ENCODE measurements around the gene ZNF212.
"Not testable (repeated sequence)": the region's sequence is repeated elsewhere in the genome, so short reads cannot be mapped to it uniquely, and the experiment has no call there.

Gene ZNF212

DNA sequence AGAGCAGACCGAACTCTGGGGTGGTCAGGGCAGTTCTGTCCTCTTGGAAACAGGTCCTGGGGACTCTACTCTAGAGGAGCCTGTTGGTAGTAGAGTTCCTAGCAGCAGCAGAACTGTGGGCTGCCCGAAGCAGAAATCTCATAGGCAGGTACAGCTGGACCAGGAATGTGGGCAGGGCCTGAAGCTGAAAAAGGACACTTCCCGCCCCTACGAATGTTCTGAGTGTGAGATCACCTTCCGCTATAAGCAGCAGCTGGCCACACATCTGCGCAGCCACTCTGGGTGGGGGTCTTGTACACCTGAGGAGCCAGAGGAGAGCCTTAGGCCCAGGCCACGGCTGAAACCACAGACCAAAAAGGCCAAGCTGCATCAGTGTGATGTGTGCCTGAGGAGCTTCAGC, 14.2 kb downstream of the ZNF212 start:
- no peak for DNase-seq (ENCODE audit: low spot score)

DNA sequence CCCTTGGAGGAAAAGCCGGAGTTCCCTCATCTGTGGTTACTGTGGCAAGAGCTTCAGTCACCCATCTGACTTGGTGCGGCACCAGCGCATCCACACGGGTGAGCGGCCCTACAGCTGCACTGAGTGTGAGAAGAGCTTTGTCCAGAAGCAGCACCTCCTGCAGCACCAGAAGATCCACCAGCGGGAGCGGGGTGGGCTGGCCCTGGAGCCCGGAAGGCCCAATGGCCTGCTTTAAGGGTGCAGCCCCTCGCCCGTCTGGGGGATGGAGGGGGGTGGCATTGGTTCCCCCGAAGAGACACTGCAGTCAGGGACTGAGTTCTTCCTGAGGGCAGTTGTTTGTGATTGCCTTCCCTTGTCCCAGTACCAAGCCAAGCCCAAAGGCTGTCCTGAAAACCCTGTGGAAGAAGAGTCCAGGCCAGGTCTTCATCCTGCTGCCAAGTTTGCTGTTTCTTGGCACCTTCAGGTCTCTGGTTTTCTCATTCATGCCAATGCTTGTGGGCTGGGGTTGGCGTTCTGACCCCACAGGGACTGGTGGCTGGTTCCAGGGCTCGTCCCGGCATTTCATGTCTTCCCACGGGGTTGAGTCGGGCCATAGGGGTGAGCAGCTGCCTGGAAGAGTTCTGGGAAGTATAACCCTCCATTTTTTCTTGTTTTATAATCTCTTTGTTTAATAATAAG, 14.9 kb downstream of the ZNF212 start:
- DNase-seq (ENCODE audit: low spot score): no peak

DNA sequence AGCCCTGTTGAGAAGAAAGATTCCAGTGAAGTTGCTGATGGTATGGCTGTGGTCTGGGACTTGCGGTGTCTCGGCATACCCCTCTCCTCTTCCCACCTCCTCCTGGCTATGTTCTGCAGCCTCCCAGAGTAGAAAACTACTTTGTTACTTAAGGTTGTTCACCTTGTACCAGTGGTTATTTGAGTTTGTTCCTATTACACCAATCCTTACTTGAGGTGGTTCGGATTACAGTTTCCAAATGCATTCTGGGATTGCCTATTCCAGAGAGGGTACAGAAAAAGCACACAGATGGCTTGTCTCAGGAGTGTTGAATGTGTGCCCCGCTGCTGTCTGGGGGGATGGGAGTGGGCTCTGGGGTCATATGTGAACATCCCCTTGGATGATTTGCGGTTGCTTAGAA, 15.7 kb downstream of the ZNF212 start:
- DNase-seq (ENCODE audit: low spot score): no peak

DNA sequence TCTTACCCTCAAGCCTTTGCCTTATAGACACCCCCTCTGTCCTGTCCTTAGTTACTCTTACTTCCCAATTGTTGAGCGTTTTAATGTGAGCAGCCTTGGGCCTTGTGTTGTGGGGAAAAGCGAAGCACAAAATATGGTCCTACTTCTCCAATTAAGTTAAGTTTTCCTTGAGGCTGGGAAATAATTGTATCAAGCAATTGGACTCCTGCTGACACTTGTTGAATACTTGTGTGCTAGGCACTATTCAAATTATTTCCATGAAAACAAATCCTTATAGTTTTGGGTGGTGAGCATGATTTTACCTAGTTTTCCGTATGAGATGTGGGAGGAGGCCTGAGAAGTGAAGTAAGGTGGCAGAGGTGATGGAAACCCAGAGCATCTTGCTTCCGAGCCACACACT, 17.1 kb downstream of the ZNF212 start:
- no peak for DNase-seq (ENCODE audit: low spot score)

DNA sequence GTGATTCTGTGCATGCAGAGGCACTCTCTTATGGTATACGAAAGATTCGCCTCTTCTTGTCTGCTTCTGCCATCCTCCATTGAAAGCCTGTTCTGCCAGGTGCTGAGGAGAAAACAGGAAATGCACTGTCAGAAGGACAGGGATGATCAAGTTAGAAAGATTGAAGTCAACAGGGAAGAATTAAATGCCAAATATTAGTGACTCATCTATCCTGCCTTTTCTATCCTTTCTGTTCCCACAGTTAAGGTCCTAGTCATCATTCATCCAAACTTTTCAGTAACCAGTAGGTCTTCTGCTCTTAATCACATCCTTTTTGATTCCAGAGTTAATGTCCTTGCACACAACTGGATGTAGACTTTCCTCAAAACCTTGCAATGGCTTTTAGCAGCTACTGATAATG, 17.7 kb downstream of the ZNF212 start:
- no peak for DNase-seq (ENCODE audit: low spot score)

DNA sequence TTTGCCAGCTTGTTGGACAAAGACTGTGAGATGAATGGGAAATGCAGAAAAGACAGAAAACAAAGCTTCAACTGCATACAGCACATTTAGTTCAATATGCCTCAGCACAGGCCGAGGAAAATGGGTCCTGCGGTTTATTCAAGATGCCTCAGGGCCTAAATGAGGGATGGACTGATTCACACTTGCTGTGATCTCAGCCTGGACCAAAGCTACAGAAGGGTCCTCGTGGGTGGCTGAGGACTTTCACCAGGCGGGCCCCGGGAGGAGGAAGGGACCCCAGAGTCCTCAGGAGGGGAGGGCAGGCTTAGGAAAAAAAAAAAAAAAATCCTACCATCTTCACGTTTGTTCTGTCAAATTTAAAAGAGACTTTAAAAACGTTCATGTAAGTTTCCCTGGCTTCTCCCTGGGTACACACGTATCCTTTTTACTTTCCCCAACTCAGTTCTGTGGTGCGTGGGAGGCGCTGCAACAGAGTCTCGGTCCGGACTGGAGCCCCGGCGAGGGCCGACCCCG, 21.9 kb downstream of the ZNF212 start:
- DNase-seq (ENCODE audit: low spot score): peak; percentile 50

DNA sequence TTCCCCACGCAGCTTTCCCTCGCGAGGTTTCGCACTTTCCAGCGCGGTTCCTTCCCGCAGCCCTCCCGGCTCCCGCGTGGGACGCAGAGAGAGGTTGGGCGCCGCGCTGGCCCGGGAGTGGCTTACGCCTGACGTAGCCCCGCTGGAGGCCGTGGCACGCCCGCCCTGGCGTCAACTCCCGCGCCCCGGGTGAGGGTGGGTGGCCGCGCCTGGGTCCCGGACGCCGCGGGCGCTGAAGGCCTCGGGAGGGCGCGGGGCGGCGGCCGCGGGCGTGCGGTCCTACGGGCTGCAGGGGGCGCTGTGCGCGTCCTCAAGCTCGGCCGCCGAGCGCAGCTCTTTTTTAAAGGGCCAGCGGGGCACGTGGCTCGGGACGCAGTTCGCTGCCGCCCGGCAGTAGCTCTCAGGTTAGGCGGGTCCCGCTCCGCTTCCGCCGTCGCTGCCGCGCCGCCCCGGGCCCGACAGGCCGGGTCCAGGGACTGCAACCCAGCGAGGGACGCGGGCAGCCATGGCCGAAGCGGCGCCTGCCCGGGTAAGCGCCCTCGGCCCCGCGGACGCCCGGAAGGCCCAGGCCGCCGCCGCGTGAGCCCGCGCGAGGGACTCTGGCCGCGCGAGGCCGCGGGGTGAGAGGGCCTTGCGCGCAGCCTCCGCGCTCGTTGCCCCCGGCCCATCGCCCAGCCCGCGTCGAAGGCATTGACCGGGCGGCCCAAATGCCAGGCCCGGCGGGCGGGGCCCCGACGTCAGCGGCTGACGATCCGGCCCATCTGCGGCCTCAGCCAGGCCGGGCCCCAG, 22.6 kb downstream of the ZNF212 start, which contains the start of gene ZNF783:
Gene ZNF783, plus strand, starts transcription at position 368 of the 789 bp plus-strand sequence. Its CDS starts 138 bp downstream, at position 506.
- peak; percentile 96 for DNase-seq (ENCODE audit: low spot score)

DNA sequence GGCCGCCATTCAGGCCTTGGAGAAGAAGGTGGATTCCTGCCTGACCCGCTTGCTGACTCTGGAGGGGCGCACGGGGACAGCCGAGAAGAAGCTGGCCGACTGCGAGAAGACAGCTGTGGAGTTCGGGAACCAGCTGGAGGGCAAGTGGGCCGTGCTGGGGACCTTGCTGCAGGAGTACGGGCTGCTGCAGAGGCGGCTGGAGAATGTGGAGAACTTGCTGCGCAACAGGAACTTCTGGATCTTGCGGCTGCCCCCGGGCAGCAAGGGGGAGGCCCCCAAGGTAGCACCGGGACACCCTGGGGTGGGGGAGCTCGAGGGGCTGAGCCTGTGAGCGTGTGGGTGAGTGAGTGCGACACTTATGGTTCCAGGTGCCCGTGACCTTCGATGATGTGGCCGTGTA, 27.0 kb downstream of the ZNF212 start:
- DNase-seq (ENCODE audit: low spot score): no peak

DNA sequence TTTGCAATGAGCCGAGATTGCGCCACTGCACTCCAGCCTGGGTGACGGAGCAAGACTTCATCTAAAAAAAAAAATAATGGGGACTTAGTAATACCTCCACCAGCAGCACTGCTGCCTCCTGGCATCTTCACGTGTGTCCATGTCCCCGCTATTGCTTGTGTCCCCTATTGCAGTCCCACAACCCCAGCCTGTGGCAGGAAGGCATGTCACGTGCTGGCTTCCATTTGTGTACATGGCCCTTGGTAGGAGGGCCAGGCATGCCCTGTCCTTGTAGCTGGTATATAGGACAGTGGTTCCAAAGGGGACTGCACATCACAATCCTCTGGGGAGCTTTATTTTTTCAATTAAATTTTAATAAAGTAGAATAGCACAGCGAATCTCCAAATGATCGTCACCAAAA, 28.3 kb downstream of the ZNF212 start:
- DNase-seq (ENCODE audit: low spot score): no peak

DNA sequence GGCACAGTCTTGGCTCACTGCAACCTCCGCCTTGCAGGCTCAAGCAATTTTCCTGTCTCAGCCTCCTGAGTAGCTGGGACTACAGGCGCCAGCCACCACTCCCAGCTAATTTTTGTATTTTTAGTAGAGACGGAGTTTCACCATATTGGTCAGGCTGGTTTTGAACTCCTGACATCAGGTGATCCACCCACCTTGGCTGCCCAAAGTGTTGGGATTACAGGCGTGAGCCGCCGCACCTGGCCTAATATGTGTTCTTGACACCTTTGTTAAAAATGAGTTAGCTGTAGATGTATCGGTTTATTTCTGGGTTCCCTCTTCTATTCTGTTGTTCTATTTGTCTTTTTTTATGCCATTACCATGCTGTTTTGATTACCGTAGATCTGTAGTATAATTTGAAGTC, 35.0 kb downstream of the ZNF212 start:
- not testable (repeated sequence) for DNase-seq (ENCODE audit: low spot score)

DNA sequence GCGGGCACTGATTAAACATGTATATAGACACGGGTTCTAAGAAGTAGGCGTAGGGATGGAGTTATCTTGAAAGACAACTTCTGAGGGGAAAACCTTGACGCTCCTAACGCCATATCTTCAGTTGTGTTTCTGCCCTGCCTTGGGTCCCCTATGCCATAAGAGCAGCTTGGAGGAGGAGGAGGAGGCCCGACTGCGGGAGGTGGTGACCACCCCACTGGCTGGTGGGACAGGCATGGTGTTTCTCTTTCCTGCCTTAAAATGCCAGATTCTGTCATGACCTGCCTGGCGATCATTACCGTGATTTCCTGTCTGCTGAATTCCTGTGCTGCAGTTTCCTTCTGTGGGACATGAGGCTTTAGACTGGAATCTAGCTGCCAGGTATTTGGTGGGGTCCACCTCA, 38.4 kb downstream of the ZNF212 start:
- no peak for DNase-seq (ENCODE audit: low spot score)

DNA sequence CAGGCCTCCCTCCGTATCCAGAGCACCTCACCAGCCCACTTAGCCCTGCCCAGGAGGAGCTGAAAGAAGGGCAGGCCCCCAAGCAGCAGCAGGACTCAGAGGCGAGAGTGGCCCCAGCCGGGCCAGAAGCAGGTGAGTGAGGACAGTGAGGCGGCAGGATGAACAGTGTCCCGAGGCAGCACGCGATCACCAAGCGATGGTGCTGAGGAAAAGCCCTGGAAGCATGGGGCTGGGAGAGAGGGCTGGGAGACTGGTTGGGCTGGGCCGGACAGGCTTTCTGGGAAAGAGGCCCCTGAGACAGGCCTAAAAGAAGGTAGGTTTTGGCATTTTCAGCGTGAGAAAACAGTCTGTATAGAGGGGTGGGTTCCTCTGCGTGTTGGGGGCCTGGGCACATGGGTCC, 38.9 kb downstream of the ZNF212 start:
- no peak for DNase-seq (ENCODE audit: low spot score)

DNA sequence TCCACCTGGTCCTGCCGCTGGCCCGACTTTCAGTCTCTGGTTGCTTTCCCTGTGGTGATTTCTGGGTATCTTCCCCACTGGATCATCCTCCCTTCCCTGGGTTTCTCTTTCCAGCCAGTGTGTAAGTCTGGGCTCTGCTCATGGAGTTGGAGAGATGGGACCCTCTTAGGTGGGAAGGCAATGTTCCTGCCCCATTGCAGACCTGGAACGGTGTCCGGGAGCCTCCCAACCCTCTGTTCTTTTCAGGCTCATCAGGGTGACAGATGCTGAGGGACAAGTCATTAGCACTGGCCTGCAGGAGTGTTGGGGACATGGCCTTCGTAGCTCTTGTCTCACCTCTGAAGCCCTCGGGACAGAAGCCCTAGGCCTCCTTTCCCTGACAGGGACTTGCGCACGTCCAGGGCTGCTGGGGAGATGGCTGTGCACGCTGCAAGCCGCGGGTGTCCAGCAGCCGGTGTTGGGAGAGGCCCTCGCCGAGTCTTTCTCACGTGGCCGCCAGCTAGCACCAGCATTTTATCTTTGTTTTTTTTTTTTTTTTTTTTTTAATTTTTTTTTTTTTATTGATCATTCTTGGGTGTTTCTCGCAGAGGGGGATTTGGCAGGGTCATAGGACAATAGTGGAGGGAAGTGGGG, 39.8 kb downstream of the ZNF212 start:
- no peak for DNase-seq (ENCODE audit: low spot score)

DNA sequence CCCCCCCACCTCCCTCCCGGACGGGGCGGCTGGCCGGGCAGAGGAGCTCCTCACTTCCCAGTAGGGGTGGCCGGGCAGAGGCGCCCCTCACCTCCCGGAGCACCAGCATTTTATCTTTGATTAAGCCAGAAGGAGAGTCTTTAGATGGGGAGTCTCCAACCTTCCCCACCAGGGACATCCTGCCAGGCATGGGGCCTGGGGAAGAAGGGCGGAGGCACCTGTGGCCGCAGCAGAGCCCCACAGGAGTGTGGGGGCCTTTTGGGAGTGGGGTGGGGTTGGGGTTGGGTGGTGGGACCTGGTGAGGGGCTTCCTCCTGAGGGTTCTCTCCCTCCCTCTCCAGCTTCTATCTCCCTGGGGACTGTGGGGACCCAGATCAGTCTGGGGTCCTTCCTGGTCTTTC, 40.7 kb downstream of the ZNF212 start:
- no peak for DNase-seq (ENCODE audit: low spot score)

DNA sequence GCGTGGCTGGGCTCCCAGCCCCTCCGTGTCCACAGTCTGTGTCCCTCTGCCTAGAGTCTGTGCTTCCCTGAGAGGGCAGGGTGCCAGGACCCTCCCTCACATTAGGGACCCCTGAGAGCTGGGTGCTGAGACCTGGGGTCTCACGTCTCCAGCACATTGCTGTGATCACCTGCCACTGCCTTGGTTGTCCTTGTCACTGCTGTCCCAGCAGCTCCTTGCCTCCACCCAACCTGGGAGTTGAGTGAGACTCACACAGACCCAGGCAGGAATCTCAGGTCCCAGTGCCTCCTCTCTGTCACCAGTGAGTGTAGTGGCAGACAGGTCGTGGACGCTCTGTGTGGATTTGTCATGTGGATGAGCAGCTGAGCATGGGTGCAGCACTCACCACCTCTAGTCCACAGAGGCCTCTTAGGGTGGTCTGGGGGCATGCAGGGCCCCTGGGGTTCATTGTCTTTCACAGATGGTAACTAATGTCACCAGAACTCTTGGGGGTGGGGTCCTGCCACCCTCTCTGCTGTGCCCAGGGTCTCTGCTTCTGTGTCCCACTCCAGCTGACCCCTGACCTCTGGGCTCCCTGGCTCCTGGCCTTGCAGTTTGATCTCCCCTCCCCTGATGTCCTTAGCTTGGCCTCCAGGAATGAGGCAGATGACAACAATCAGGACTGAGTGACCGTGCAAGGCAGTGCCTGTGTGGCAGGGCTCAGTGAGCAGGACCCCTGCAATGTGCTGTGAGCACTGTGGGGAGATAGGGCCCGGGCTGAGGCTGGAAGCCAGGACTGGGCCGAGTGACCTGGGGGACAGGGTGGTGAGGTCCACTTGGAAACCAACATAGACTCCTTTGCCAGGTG, 41.4 kb downstream of the ZNF212 start:
- no peak for DNase-seq (ENCODE audit: low spot score)

DNA sequence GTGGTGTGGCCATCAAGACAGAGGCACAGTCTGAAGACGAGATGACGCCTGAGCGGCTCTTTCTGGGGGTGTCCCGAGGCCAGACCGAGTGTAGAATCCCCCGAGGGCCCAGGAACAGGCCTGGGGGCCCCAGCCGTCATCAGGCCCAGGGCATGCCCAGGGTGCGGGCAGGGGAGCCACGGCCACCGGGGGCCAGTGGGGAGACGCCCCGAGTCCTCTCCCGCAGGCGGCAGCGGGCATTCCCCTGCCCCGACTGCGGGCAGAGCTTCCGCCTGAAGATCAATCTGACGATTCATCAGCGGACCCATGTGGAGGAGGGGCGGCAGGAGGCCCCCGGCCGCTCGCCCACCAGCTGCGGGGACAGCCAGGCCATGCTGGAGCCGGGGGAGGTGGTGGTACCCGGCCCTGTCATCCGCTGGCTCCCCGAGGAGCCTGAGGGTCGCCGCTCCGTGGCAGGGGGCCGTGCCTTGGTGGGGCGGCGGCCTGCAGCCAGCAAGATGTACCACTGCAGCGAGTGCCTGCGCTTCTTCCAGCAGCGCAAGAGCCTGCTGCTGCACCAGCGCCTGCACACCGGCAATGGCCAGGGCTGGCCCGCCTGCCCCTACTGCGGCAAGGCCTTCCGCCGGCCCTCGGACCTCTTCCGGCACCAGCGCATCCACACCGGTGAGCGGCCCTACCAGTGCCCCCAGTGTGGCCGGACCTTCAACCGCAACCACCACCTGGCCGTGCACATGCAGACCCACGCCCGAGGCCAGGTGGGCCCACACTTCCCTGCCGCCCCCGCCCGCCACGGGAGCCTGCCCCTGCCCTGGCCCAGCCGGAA, 42.3 kb downstream of the ZNF212 start:
- no peak for DNase-seq (ENCODE audit: low spot score)

DNA sequence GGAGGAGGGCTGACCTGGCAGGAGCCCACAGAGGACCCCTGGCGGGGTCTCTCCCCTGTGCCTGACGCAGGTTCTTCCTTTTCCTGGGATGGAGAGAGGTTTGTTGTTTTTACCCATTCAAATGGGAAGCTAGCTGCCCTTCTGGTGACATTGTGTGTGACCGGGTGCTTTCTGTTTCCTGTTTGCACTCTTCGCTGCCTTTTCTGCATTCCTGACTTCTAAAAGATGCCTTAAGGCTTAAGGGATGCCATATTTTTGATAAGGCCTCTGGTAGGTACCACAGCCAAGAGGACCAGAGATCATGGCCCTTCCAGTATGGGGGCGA, 42.8 kb downstream of the ZNF212 start:
- DNase-seq (ENCODE audit: low spot score): no peak

DNA sequence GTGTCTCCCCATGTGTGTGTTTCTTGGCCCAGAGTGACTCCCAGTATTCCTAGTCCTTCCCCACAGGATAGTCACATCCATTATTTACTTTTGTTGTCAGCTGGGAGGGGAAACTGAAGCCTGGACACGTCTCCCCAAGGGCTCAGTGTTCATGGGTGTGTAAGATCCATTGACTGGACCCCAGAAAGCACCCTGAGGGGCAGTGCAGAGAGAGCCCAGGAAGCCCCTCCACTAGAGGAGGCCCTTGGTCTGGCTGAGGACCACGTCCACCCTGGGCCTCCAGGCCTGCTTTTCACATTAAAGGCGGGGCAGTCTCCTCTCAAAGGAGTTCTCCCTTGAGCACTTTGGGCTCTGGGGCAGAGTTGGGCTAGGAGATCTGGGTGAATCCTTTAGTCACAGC, 43.9 kb downstream of the ZNF212 start:
- DNase-seq (ENCODE audit: low spot score): no peak

DNA sequence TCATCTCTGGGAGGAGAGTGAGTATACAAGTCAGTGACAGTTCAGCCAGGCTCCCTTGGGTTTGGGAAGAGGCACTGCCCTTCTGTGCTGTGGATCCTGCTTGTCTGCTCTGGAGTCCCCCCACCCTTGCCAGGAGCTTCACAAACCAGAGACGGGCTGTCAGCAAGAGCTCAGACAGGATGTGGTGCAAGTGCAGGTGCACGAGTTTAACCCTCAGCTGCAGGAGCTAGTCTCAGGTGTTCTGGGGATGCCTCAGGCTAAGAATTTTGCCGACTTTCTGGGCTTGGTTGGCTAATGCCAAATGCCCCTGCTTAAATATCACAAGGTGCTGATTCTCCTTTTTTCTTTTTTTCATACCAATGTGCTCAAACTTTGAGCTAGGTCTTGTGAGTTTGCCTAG, 44.9 kb downstream of the ZNF212 start:
- no peak for DNase-seq (ENCODE audit: low spot score)

DNA sequence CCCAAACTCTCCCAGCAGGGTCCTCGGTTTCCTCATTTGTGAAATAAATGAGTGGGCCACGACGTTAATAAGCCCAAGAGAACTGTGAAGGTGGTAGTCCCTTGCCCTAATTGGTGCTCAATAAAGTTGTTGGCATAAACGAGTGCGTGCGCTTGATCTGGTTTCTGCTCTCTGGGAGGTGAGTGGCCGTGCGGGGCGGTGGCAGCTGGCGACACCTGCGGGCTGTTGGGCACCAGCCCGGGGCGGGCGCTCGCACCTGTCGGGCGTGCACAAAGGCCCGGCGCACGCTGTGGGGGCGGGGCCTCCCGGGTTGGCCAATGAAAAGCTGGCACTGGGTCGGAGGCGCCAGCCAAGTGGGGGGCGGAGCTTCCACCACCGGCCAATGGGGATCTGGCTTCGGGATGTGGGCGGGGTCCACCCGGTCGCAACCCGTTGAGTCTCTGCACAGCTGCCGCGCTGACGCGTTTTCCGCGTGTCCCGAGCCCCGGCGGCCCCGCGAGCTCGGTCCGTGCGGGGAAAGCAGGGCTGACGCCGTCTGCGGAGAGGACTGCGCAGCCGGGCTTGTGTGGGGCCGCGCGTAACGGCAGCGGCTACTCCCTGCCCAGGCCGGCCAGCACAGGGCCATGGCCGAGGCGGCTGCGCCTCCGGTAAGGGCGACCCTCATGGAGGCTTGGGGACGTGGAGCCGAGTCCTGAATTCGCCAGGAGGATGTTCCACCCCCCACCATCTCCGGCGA, 45.6 kb downstream of the ZNF212 start:
- peak; percentile 99 for DNase-seq (ENCODE audit: low spot score)

DNA sequence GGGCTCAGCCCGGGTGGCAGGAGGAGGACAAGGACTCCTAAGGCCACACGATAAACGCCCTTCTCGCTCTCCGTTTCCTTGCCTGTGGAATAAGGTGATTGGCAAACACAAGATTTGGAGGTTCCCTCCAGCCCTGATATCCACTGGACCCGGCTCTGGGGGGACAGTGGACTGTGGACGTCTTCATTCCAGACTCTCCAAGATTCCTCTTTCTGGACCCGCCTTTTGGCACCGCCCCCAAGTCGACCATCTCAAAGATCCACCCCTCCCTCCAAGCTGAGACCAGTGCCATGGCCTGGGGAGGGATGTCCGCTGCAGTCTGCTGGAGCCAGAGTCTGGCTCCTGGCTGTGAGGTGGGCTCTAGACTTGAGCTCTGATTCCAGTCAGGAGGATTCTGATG, 46.2 kb downstream of the ZNF212 start:
- DNase-seq (ENCODE audit: low spot score): peak; percentile 59
